Measurements from ENCODE around the gene ZNF181.

Gene ZNF181

DNA sequence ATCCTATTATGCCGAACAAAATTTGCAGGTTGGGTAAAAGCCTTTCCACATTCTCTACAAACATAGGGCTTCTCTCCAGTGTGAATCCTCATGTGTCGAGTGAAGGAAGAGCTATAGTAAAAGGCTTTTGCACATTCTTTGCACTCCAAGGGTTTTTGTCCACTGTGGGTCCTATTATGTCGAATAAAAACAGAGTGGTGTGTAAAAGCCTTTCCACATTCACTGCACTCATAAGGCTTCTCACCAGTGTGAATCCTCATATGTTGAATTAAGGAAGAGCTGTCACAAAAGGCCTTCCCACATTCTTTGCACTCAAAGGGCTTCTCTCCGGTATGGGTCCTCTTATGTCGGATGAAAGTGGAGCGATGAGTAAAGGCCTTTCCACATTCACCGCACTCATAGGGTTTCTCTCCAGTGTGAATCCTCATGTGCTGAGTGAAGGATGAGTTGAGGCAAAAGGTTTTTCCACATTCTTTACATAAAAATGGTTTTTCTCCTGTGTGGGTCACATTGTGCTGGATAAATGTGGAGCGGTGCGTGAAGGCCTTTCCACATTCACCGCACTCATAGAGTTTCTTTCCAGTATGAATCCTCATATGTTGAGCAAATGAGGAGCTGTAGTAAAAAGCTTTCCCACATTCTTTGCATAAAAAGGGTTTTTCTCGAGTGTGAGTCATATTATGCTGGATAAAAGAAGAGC lies 25.3 kb downstream of the ZNF181 start:
- H3K27me3 ChIP-seq (ENCODE audit: control insufficient read depth in 1 of 2, insufficient read depth in 2 of 2, low read length in 2 of 2) = no peaks in the 10 kb centered on the region
- H3K27ac ChIP-seq (ENCODE audit: low read depth, low read length) = no peak overlapping the region
- H3K9ac ChIP-seq (ENCODE audit: low read length) = no peak overlapping the region
- H3K4me3 ChIP-seq (ENCODE audit: low read depth in 1 of 2, low read length in 2 of 2) = peak overlapping the region in 1 of 2 donors; percentile 36
- peaks cover 25% of the 10 kb centered on the region for H3K36me3 ChIP-seq (ENCODE audit: insufficient read depth, low read length)
- H3K4me1 ChIP-seq (ENCODE audit: insufficient read depth, low read length) = no peaks in the 10 kb centered on the region
- peaks cover 33% of the 10 kb centered on the region for H3K9me3 ChIP-seq (ENCODE audit: low read length)

GRCh38 chr19:34766386-34766785 lies 32.3 kb downstream of the ZNF181 start:
- H3K9ac ChIP-seq (ENCODE audit: low read length) = no peak overlapping the region
- no peak overlapping the region for H3K4me3 ChIP-seq (ENCODE audit: low read depth in 1 of 2, low read length in 2 of 2)
- peaks cover 2% of the 10 kb centered on the region for H3K4me1 ChIP-seq (ENCODE audit: insufficient read depth, low read length)
- H3K9me3 ChIP-seq (ENCODE audit: low read length) = peaks cover 6% of the 10 kb centered on the region
- no peak overlapping the region for H3K27ac ChIP-seq (ENCODE audit: low read depth, low read length)
- H3K36me3 ChIP-seq (ENCODE audit: insufficient read depth, low read length) = peaks cover 64% of the 10 kb centered on the region
- no peaks in the 10 kb centered on the region for H3K27me3 ChIP-seq (ENCODE audit: control insufficient read depth in 1 of 2, insufficient read depth in 2 of 2, low read length in 2 of 2)

DNA sequence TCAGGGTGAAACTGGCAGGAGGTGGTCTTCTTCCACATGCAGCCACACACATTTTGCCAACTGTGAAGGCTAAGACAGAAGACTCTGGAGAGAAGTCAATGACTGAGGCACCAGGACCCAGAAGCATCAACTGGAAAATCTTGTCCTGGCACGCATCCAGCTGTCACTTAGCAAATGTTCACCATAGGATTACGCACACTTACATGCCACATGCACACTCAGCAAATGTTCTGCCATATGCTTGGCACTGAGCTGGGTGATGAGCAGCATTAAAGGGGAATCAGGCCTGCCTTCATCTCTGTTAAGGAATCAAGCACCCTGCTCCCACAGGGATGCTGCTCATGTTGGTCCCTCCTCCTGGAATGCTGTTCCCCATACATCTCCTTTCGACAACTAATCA lies 33.9 kb downstream of the ZNF181 start:
- peaks cover 64% of the 10 kb centered on the region for H3K36me3 ChIP-seq (ENCODE audit: insufficient read depth, low read length)
- no peaks in the 10 kb centered on the region for H3K27me3 ChIP-seq (ENCODE audit: control insufficient read depth in 1 of 2, insufficient read depth in 2 of 2, low read length in 2 of 2)
- H3K4me1 ChIP-seq (ENCODE audit: insufficient read depth, low read length) = peaks cover 12% of the 10 kb centered on the region
- no peak overlapping the region for H3K9ac ChIP-seq (ENCODE audit: low read length)
- no peaks in the 10 kb centered on the region for H3K9me3 ChIP-seq (ENCODE audit: low read length)
- no peak overlapping the region for H3K27ac ChIP-seq (ENCODE audit: low read depth, low read length)
- no peak overlapping the region for H3K4me3 ChIP-seq (ENCODE audit: low read depth in 1 of 2, low read length in 2 of 2)

- H3K9ac ChIP-seq (ENCODE audit: low read length) = peak within 1 kb of the TSS; percentile 51
- H3K27ac ChIP-seq (ENCODE audit: low read depth, low read length) = peak within 1 kb of the TSS; percentile 82
- no peaks in the 10 kb centered on the region for H3K27me3 ChIP-seq (ENCODE audit: control insufficient read depth in 1 of 2, insufficient read depth in 2 of 2, low read length in 2 of 2)
- peaks cover 12% of the 10 kb centered on the region for H3K4me1 ChIP-seq (ENCODE audit: insufficient read depth, low read length)
- H3K36me3 ChIP-seq (ENCODE audit: insufficient read depth, low read length) = peaks cover 20% of the 10 kb centered on the region
- peak within 1 kb of the TSS; percentile 80 to 84 for H3K4me3 ChIP-seq (ENCODE audit: low read depth in 1 of 2, low read length in 2 of 2)
- H3K9me3 ChIP-seq (ENCODE audit: low read length) = no peaks in the 10 kb centered on the region
Measured at GRCh38 chr19:34772697-34773554, 38.9 kb downstream of the ZNF181 start, which contains the start of gene ZNF599. Gene ZNF599, minus strand, starts transcription at chr19:34773215. Its CDS starts 374 bp downstream, at chr19:34772841.

DNA sequence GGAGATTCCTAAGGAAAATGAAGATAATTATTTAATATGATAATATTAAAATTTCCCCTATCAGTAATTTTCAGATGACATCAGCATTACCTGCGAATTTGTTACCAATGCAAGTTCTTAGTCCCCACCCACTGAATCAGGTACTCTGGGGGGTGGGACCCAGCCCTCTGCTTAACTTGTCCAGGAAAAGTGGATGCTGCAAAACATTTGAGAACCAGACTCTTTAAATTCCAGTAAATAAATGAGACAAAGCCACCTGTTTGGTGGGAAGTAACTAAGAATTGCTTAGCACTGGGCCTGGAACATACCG lies 39.5 kb downstream of the ZNF181 start:
- peaks cover 12% of the 10 kb centered on the region for H3K4me1 ChIP-seq (ENCODE audit: insufficient read depth, low read length)
- no peak overlapping the region for H3K9ac ChIP-seq (ENCODE audit: low read length)
- no peaks in the 10 kb centered on the region for H3K27me3 ChIP-seq (ENCODE audit: control insufficient read depth in 1 of 2, insufficient read depth in 2 of 2, low read length in 2 of 2)
- no peak overlapping the region for H3K27ac ChIP-seq (ENCODE audit: low read depth, low read length)
- no peaks in the 10 kb centered on the region for H3K9me3 ChIP-seq (ENCODE audit: low read length)
- H3K36me3 ChIP-seq (ENCODE audit: insufficient read depth, low read length) = peaks cover 14% of the 10 kb centered on the region
- peak overlapping the region in 1 of 2 donors; percentile 84 for H3K4me3 ChIP-seq (ENCODE audit: low read depth in 1 of 2, low read length in 2 of 2)

GRCh38 chr19:34774857-34775256 lies 40.8 kb downstream of the ZNF181 start:
- Histone ChIP-seq H3K4me3 (ENCODE audit: low read depth in 1 of 2, low read length in 2 of 2) (no peak overlapping the region), H3K36me3 (ENCODE audit: insufficient read depth, low read length) (peaks cover under 1% of the 10 kb centered on the region), H3K9ac (ENCODE audit: low read length) (no peak overlapping the region), H3K4me1 (ENCODE audit: insufficient read depth, low read length) (peaks cover 12% of the 10 kb centered on the region), H3K9me3 (ENCODE audit: low read length) (no peaks in the 10 kb centered on the region), H3K27ac (ENCODE audit: low read depth, low read length) (no peak overlapping the region), H3K27me3 (ENCODE audit: control insufficient read depth in 1 of 2, insufficient read depth in 2 of 2, low read length in 2 of 2) (no peaks in the 10 kb centered on the region)

GRCh38 chr19:34778342-34778741 lies 44.3 kb downstream of the ZNF181 start:
- Histone ChIP-seq H3K4me3 (ENCODE audit: low read depth in 1 of 2, low read length in 2 of 2) (no peak overlapping the region), H3K27me3 (ENCODE audit: control insufficient read depth in 1 of 2, insufficient read depth in 2 of 2, low read length in 2 of 2) (no peaks in the 10 kb centered on the region), H3K4me1 (ENCODE audit: insufficient read depth, low read length) (no peaks in the 10 kb centered on the region), H3K27ac (ENCODE audit: low read depth, low read length) (no peak overlapping the region), H3K36me3 (ENCODE audit: insufficient read depth, low read length) (no peaks in the 10 kb centered on the region), H3K9ac (ENCODE audit: low read length) (no peak overlapping the region), H3K9me3 (ENCODE audit: low read length) (no peaks in the 10 kb centered on the region)

DNA sequence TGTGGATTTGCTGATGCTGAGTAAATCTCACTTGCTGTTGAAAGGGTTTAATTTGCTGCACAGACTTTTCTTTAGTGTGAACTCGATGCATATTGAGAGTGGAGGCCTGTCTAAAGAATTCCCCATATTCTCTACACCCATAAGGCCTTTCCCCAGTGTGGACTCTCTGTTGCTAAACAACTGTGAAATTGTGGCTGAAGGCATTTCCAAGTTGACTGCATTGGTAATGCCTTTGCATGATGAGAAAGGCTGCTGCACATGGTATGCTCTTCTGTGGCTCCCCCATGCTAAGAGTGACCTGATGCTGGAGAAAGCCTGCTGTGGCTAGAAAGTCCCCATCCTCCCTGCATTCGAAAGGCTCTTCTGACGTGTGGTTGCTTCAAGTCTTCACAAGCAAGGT lies 45.6 kb downstream of the ZNF181 start:
- Histone ChIP-seq H3K4me3 (ENCODE audit: low read depth in 1 of 2, low read length in 2 of 2) (no peak overlapping the region), H3K9ac (ENCODE audit: low read length) (no peak overlapping the region), H3K36me3 (ENCODE audit: insufficient read depth, low read length) (no peaks in the 10 kb centered on the region), H3K27me3 (ENCODE audit: control insufficient read depth in 1 of 2, insufficient read depth in 2 of 2, low read length in 2 of 2) (no peaks in the 10 kb centered on the region), H3K9me3 (ENCODE audit: low read length) (no peaks in the 10 kb centered on the region), H3K4me1 (ENCODE audit: insufficient read depth, low read length) (no peaks in the 10 kb centered on the region), H3K27ac (ENCODE audit: low read depth, low read length) (no peak overlapping the region)

DNA sequence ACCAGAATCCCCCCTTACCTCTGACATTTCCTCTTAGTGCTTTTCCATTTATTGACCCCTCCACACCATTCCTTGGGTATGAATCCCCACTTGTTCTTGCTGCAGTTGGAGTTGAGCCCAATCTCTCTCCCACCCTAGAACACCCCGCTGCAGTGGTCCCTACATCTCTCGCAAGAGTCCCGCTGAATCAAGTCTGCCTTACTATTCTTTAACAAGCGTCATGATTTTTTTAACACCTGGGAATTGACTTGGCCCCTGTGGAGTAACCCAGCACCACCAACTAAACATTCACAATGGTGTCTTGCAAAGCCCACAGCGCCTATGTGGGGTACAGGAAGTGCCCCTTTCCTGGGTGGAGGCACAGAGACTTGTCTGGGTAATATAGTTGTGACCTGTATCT lies 52.2 kb downstream of the ZNF181 start:
- Histone ChIP-seq H3K4me1 (ENCODE audit: insufficient read depth, low read length) (no peaks in the 10 kb centered on the region), H3K9me3 (ENCODE audit: low read length) (no peaks in the 10 kb centered on the region), H3K36me3 (ENCODE audit: insufficient read depth, low read length) (no peaks in the 10 kb centered on the region), H3K4me3 (ENCODE audit: low read depth in 1 of 2, low read length in 2 of 2) (no peak overlapping the region), H3K9ac (ENCODE audit: low read length) (no peak overlapping the region), H3K27ac (ENCODE audit: low read depth, low read length) (no peak overlapping the region), H3K27me3 (ENCODE audit: control insufficient read depth in 1 of 2, insufficient read depth in 2 of 2, low read length in 2 of 2) (no peaks in the 10 kb centered on the region)

GRCh38 chr19:34787059-34787824 lies 53.2 kb downstream of the ZNF181 start:
- no peaks in the 10 kb centered on the region for H3K9me3 ChIP-seq (ENCODE audit: low read length)
- no peaks in the 10 kb centered on the region for H3K4me1 ChIP-seq (ENCODE audit: insufficient read depth, low read length)
- H3K9ac ChIP-seq (ENCODE audit: low read length) = no peak overlapping the region
- H3K36me3 ChIP-seq (ENCODE audit: insufficient read depth, low read length) = no peaks in the 10 kb centered on the region
- no peaks in the 10 kb centered on the region for H3K27me3 ChIP-seq (ENCODE audit: control insufficient read depth in 1 of 2, insufficient read depth in 2 of 2, low read length in 2 of 2)
- H3K4me3 ChIP-seq (ENCODE audit: low read depth in 1 of 2, low read length in 2 of 2) = no peak overlapping the region
- H3K27ac ChIP-seq (ENCODE audit: low read depth, low read length) = no peak overlapping the region

GRCh38 chr19:34788074-34788473 lies 54.0 kb downstream of the ZNF181 start:
- H3K36me3 ChIP-seq (ENCODE audit: insufficient read depth, low read length) = no peaks in the 10 kb centered on the region
- H3K4me1 ChIP-seq (ENCODE audit: insufficient read depth, low read length) = no peaks in the 10 kb centered on the region
- H3K27ac ChIP-seq (ENCODE audit: low read depth, low read length) = no peak overlapping the region
- no peak overlapping the region for H3K4me3 ChIP-seq (ENCODE audit: low read depth in 1 of 2, low read length in 2 of 2)
- no peak overlapping the region for H3K9ac ChIP-seq (ENCODE audit: low read length)
- no peaks in the 10 kb centered on the region for H3K9me3 ChIP-seq (ENCODE audit: low read length)
- H3K27me3 ChIP-seq (ENCODE audit: control insufficient read depth in 1 of 2, insufficient read depth in 2 of 2, low read length in 2 of 2) = no peaks in the 10 kb centered on the region

All from muscle layer of colon (tissue), 2 donors.